Natural killer cell (primary cell): ENCODE data around the gene C11orf52. TPM values are rescaled to one million over a fixed set of nuclear protein-coding genes. Genes with fewer than 3 reads are reported as not detected.

ENCODE experiments used
- ATAC-seq, 3 donors: fragments of 150-1000 bp in 2 of 3; fragments of 200-7000 bp in 1 of 3; cut with Tn5 transposase; 1 replicate in 1 of 3; 2 replicates in 2 of 3; pipeline ENCODE4 v1.10.0; 2021; ENCODE audit warnings: mild to moderate bottlenecking in 2 of 3, moderate library complexity in 2 of 3
- DNase-seq, 2 donors: peaks; one replicate each; pipeline versions ENCODE4 v3.0.0 to v3.0.0-alpha.2; 2013 to 2021; ENCODE audit warnings: mixed read lengths in 1 of 2
- H3K27ac ChIP-seq: one replicate; pipeline ENCODE4 v1.5.1; 2013; ENCODE audit warnings: mild to moderate bottlenecking, low read length
- H3K27me3 ChIP-seq: one replicate; pipeline ENCODE4 v1.6.1; 2013; ENCODE audit warnings: low read length; ENCODE audit not compliant: control insufficient read depth, insufficient read depth
- H3K36me3 ChIP-seq: one replicate; pipeline ENCODE4 v1.6.1; 2013; ENCODE audit warnings: low read length; ENCODE audit not compliant: control insufficient read depth, insufficient read depth
- H3K4me1 ChIP-seq: one replicate; pipeline ENCODE4 v1.6.1; 2013; ENCODE audit warnings: low read length; ENCODE audit not compliant: control insufficient read depth, insufficient read depth
- H3K4me3 ChIP-seq: one replicate; pipeline ENCODE4 v1.5.1; 2013; ENCODE audit warnings: low read length
- H3K9me3 ChIP-seq: one replicate; pipeline ENCODE4 v1.6.1; 2013; ENCODE audit warnings: low read length; ENCODE audit not compliant: control insufficient read depth, insufficient read depth
- H3K27ac Mint-ChIP-seq, 2 donors: one replicate each; pipeline ENCODE4 v1.8.0; 2022; ENCODE audit warnings: mild to moderate bottlenecking in 2 of 2, mixed read lengths in 2 of 2, moderate library complexity in 1 of 2
- H3K27me3 Mint-ChIP-seq, 2 donors: one replicate each; pipeline ENCODE4 v1.8.0; 2022; ENCODE audit warnings: low read depth in 2 of 2, mixed read lengths in 2 of 2
- H3K36me3 Mint-ChIP-seq: one replicate; pipeline ENCODE4 v1.8.0; 2022; ENCODE audit warnings: mixed read lengths
- H3K4me1 Mint-ChIP-seq, 2 donors: one replicate each; pipeline ENCODE4 v1.8.0; 2022; ENCODE audit warnings: mixed read lengths in 2 of 2
- H3K4me3 Mint-ChIP-seq: one replicate; pipeline ENCODE4 v1.8.0; 2022; ENCODE audit warnings: mild to moderate bottlenecking, moderate library complexity, mixed read lengths
- H3K9me3 Mint-ChIP-seq, 2 donors: one replicate each; pipeline ENCODE4 v1.8.0; 2022; ENCODE audit warnings: mixed read lengths in 2 of 2
- WGBS: methylation state at CpG from one replicate; pipeline ENCODE4 v1.1.7; 2013; ENCODE audit warnings: missing lambda C conversion rate; ENCODE audit not compliant: insufficient coverage; 5-methylcytosine and 5-hydroxymethylcytosine counted together
- intact Hi-C: fragments of 100-400 bp; cut with micrococcal nuclease; formaldehyde crosslinking; loops from one replicate; pipeline ENCODE4 v1.14.2; 2022
- total RNA-seq, 4 donors: library from RNA; stranded (reverse); fragments of 120-200 nt in 1 of 4; gene quantifications; one replicate each; pipeline versions ENCODE4 v1.2.3 to v1.2.4, GENCODE V29; 2013 to 2022
- TF ChIP-seq, protein P1 (sequence below): fragments of 200-600 bp; IDR thresholded peaks from one replicate; pipeline ENCODE4 v1.8.0; 2022; ENCODE audit warnings: antibody characterized with exemption

The C11orf52 gene
- total RNA-seq, 3 donors from 2014 or later (not counting 1 experiment from before 2014, with no cell fraction given): not detected

- no peaks in the 10 kb centered on the region for H3K4me1 ChIP-seq
- no peak overlapping the region for H3K4me3 Mint-ChIP-seq
- intact Hi-C loops: no loop called here
- no peak for ATAC-seq
- H3K27me3 Mint-ChIP-seq: peaks cover 0 to 6% of the 10 kb centered on the region in 2 donors
- no peaks in the 10 kb centered on the region for H3K27me3 ChIP-seq
- TF ChIP-seq, protein P1, sequence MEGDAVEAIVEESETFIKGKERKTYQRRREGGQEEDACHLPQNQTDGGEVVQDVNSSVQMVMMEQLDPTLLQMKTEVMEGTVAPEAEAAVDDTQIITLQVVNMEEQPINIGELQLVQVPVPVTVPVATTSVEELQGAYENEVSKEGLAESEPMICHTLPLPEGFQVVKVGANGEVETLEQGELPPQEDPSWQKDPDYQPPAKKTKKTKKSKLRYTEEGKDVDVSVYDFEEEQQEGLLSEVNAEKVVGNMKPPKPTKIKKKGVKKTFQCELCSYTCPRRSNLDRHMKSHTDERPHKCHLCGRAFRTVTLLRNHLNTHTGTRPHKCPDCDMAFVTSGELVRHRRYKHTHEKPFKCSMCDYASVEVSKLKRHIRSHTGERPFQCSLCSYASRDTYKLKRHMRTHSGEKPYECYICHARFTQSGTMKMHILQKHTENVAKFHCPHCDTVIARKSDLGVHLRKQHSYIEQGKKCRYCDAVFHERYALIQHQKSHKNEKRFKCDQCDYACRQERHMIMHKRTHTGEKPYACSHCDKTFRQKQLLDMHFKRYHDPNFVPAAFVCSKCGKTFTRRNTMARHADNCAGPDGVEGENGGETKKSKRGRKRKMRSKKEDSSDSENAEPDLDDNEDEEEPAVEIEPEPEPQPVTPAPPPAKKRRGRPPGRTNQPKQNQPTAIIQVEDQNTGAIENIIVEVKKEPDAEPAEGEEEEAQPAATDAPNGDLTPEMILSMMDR: no peak
- H3K9me3 ChIP-seq: no peaks in the 10 kb centered on the region
- H3K9me3 Mint-ChIP-seq: no peaks in the 10 kb centered on the region
- no peaks in the 10 kb centered on the region for H3K36me3 Mint-ChIP-seq
- H3K4me3 ChIP-seq: no peak overlapping the region
- no peak overlapping the region for H3K27ac Mint-ChIP-seq
- no peaks in the 10 kb centered on the region for H3K4me1 Mint-ChIP-seq
- DNase-seq: no peak
- H3K36me3 ChIP-seq: no peaks in the 10 kb centered on the region
- H3K27ac ChIP-seq: no peak overlapping the region
- WGBS: 93% methylated on average over 12 of the region's 12 CpGs
These were observed 39.1 kb downstream of the C11orf52 start for GRCh38 chr11:111957663-111958444.

- Mint-ChIP-seq H3K36me3 (no peaks in the 10 kb centered on the region), H3K4me3 (no peak overlapping the region), H3K27ac (no peak overlapping the region), H3K4me1 (no peaks in the 10 kb centered on the region), H3K27me3 (peaks cover 0 to 6% of the 10 kb centered on the region in 2 donors), H3K9me3 (no peaks in the 10 kb centered on the region)
- Histone ChIP-seq H3K27ac (no peak overlapping the region), H3K36me3 (no peaks in the 10 kb centered on the region), H3K4me1 (no peaks in the 10 kb centered on the region), H3K4me3 (no peak overlapping the region), H3K9me3 (no peaks in the 10 kb centered on the region), H3K27me3 (no peaks in the 10 kb centered on the region)
- intact Hi-C loops: no loop called here
- TF ChIP-seq, protein P1: no peak
- DNase-seq (no peak), ATAC-seq (no peak)
- 93% methylated on average over 5 of the region's 5 CpGs for WGBS
These were observed 42.2 kb downstream of the C11orf52 start for GRCh38 chr11:111960916-111961315.

- Mint-ChIP-seq H3K36me3 (no peaks in the 10 kb centered on the region), H3K27ac (no peak overlapping the region), H3K4me3 (no peak overlapping the region), H3K4me1 (no peaks in the 10 kb centered on the region), H3K27me3 (peaks cover 0 to 6% of the 10 kb centered on the region in 2 donors), H3K9me3 (no peaks in the 10 kb centered on the region)
- no peak overlapping the region for H3K27ac ChIP-seq
- no peaks in the 10 kb centered on the region for H3K27me3 ChIP-seq
- TF ChIP-seq, protein P1: no peak
- no peak for DNase-seq
- intact Hi-C loops: no loop called here
- no peak overlapping the region for H3K4me3 ChIP-seq
- H3K9me3 ChIP-seq: no peaks in the 10 kb centered on the region
- no peaks in the 10 kb centered on the region for H3K4me1 ChIP-seq
- no peak for ATAC-seq
- no peaks in the 10 kb centered on the region for H3K36me3 ChIP-seq
- WGBS: 96% methylated on average over 5 of the region's 6 CpGs
These were observed 42.9 kb downstream of the C11orf52 start for GRCh38 chr11:111961389-111962300.
